ENCODE data around the gene ANTKMT. TPM values are rescaled to one million over a fixed set of nuclear protein-coding genes. Genes with fewer than 3 reads are reported as not detected.
"Not testable (repeated sequence)": the region's sequence is repeated elsewhere in the genome, so short reads cannot be mapped to it uniquely, and the experiment has no call there.

ANTKMT gene
- total RNA-seq, 6 experiments from 2014 or later = 19.7 to 56.0 (median 28.2) TPM

DNA sequence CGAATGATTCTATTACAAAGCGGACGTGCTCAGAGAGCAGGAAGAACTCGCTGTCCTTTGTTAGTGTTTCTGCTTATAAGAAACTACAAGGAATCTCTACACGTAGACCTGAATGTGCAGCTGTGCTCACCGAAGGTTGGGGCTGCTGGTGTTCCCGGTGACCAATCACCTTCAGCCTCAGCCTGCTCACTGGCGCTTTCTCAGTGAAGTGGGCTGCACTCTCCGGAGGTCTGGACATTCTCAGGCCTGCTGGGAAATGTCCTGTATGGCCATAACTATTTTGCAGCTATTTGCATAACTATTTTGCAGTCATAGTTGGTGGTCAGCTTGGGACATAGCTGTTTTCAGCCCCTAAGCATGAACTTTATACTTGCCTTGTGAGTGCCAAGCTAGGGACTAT is 29.5 kb downstream of the ANTKMT start:
- 66% methylated on average over 6 of the region's 9 CpGs for WGBS (ENCODE audit: insufficient coverage, low coverage, low lambda C conversion rate, missing lambda C conversion rate)
- TF ChIP-seq, protein P1, sequence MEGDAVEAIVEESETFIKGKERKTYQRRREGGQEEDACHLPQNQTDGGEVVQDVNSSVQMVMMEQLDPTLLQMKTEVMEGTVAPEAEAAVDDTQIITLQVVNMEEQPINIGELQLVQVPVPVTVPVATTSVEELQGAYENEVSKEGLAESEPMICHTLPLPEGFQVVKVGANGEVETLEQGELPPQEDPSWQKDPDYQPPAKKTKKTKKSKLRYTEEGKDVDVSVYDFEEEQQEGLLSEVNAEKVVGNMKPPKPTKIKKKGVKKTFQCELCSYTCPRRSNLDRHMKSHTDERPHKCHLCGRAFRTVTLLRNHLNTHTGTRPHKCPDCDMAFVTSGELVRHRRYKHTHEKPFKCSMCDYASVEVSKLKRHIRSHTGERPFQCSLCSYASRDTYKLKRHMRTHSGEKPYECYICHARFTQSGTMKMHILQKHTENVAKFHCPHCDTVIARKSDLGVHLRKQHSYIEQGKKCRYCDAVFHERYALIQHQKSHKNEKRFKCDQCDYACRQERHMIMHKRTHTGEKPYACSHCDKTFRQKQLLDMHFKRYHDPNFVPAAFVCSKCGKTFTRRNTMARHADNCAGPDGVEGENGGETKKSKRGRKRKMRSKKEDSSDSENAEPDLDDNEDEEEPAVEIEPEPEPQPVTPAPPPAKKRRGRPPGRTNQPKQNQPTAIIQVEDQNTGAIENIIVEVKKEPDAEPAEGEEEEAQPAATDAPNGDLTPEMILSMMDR (IDR thresholded peaks at IDR 0.05) = no peak
- TF ChIP-seq POLR2A (IDR thresholded peaks at IDR 0.05) = no peak
- Histone ChIP-seq H3K9me3 (no peaks in the 10 kb centered on the region), H3K27me3 (no peaks in the 10 kb centered on the region), H3K4me3 (no peak overlapping the region), H3K36me3 (no peaks in the 10 kb centered on the region), H3K4me1 (no peaks in the 10 kb centered on the region), H3K27ac (no peak overlapping the region)
- intact Hi-C loops (cut with DNase I) = no loop called here
- ATAC-seq (no peak), DNase-seq (no peak)

DNA sequence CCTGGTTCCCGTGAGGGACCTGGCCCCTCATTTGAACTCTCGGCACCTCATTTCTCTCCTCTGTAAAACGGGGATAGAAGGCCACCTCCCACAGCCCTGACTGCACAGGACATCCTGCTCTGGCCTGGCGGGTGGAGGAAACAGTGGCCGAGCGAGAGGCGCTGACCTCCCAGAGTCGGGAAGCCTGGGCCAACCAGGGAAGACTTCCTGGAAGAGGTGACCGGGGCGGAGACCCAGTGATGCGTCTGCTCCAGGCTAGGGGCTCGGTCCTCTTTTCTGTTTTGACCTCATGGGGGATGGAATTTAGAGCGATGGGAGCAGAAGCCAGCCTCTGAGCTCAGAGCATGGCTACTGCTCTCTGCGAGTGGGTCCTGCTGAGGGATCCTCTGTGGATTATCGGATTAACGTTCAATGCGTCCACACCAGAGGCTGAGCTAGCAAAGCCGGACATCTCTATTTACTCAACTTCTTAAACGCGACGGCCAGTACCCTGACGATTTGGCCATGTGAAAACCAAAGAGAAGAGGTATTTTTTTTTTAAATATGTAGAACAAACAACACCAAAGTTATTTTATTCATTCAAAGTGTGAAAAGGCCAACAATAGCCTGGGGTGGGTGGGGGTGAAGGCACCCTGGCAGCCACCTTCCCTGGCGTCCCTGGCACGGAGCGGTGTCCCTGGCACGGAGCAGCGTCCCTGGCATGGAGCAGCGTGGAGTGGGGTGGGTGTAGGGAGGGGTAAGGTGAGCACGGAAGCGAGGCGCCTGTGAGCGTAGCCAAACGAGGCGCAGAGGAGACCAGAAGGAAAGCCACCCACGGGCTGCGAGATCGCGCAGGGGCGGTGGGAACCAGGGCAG is 30.4 kb downstream of the ANTKMT start:
- 24% methylated on average over 16 of the region's 39 CpGs for WGBS (ENCODE audit: insufficient coverage, low coverage, low lambda C conversion rate, missing lambda C conversion rate)
- TF ChIP-seq POLR2A (IDR thresholded peaks at IDR 0.05) = no peak
- TF ChIP-seq, protein P1 (IDR thresholded peaks at IDR 0.05) = no peak
- no peak overlapping the region for H3K27ac ChIP-seq
- H3K4me1 ChIP-seq = no peaks in the 10 kb centered on the region
- no peak overlapping the region for H3K4me3 ChIP-seq
- intact Hi-C loops (cut with DNase I) = no loop called here
- H3K27me3 ChIP-seq = no peaks in the 10 kb centered on the region
- no peaks in the 10 kb centered on the region for H3K9me3 ChIP-seq
- peak in 1 of 4 donors; percentile 12 for ATAC-seq
- no peak for DNase-seq
- no peaks in the 10 kb centered on the region for H3K36me3 ChIP-seq

DNA sequence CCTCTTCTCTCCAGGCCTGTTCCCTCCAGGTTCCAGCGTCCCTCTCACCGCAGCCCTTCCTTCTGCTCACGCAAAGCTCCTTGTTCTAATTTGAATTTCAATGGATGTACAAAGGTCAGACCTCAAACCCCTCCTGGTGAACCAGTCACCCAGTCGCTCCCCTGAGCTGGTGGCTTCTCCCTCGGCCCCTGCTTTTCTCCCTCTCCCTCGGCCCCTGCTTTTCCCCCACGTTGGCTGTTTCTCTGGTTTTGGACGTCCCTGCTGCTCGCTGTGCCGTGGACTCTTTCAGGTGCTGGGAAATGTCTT is 31.0 kb downstream of the ANTKMT start:
- intact Hi-C loops (cut with DNase I) = no loop called here
- ATAC-seq (no peak), DNase-seq (no peak)
- Histone ChIP-seq H3K9me3 (no peaks in the 10 kb centered on the region), H3K27ac (no peak overlapping the region), H3K4me3 (no peak overlapping the region), H3K27me3 (no peaks in the 10 kb centered on the region), H3K36me3 (no peaks in the 10 kb centered on the region), H3K4me1 (no peaks in the 10 kb centered on the region)
- TF ChIP-seq, protein P1 (IDR thresholded peaks at IDR 0.05) = no peak
- TF ChIP-seq POLR2A (IDR thresholded peaks at IDR 0.05) = no peak
- 10% methylated on average over 8 of the region's 10 CpGs for WGBS (ENCODE audit: insufficient coverage, low coverage, low lambda C conversion rate, missing lambda C conversion rate)

DNA sequence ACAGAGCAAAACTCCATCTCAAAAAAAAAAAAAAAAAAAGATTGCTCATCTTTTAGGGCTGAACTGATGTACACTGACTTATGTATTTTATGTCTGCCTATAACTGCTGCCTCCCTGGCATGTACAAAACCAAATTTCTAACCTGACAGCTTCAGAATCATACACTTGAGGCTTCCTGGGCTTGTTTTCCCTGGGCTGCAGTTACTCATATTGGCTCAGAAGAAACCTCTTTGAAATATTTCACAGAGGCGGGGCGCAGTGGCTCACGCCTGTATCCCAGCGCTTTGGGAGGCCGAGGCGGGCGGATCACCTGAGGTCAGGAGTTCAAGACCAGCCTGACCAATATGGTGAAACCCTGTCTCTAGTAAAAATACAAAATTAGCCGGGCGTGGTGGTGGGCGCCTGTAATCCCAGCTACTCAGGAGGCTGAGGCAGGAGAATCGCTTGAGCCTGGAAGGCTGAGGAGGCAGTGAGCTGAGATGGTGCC is 33.2 kb downstream of the ANTKMT start:
- H3K9me3 ChIP-seq; H3K4me3 ChIP-seq; H3K27me3 ChIP-seq; H3K36me3 ChIP-seq; intact Hi-C loops (cut with DNase I); H3K27ac ChIP-seq; H3K4me1 ChIP-seq; DNase-seq; ATAC-seq: not testable (repeated sequence)
- 80% methylated on average over 5 of the region's 11 CpGs for WGBS (ENCODE audit: insufficient coverage, low coverage, low lambda C conversion rate, missing lambda C conversion rate)

DNA sequence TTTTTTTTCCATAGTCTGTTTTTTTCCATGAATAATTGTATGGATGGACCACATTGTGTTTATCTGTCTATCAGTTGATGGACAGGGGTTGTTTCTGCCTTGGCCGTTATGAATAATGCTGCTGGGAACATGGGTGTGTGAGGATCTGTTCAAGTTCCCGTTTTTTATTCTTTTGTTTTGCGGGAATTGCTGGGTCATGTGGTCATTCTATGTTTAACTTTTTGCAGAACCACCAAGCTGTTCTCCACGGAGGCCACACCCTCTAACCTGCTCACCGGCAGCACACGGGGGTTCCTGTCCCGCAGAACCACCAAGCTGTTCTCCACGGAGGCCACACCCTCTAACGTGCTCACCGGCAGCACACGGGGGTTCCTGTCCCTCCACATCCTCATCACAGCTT is 33.7 kb downstream of the ANTKMT start:
- WGBS (ENCODE audit: insufficient coverage, low coverage, low lambda C conversion rate, missing lambda C conversion rate) = 32% methylated on average over 6 of the region's 11 CpGs
- ATAC-seq = peak in 2 of 4 donors; percentile 24 to 37

More for the DNA sequence above, 33.7 kb downstream of the ANTKMT start:
- Histone ChIP-seq H3K9me3 (no peaks in the 10 kb centered on the region), H3K27ac (no peak overlapping the region), H3K27me3 (no peaks in the 10 kb centered on the region), H3K4me1 (no peaks in the 10 kb centered on the region), H3K36me3 (no peaks in the 10 kb centered on the region), H3K4me3 (no peak overlapping the region)
- no peak for DNase-seq
- intact Hi-C loops (cut with DNase I) = no loop called here
- TF ChIP-seq, protein P1 (IDR thresholded peaks at IDR 0.05) = no peak
- no peak for TF ChIP-seq POLR2A (IDR thresholded peaks at IDR 0.05)
